IMR-90 (cell line): ENCODE measurements around the gene TRHDE. TPM values are rescaled to one million over a fixed set of nuclear protein-coding genes. Genes with fewer than 3 reads are reported as not detected.

Experiments used
- ATAC-seq: fragments of 200-7000 bp; cut with Tn5 transposase; 2 replicates; pipeline ENCODE4 v1.9.1; 2020; ENCODE audit warnings: low read depth, mild to moderate bottlenecking, moderate library complexity
- BruUV-seq: library from RNA; stranded (reverse); fragments of 400-500 nt; replicated peaks from 2 replicates; lab custom pipeline; 2021; lab: Mats Ljungman, UMichigan
- CTCF ChIA-PET: fragments of 300-600 bp; formaldehyde crosslinking; extraction: SDS; loops from one replicate; lab custom pipeline; 2021; ENCODE audit warnings: antibody characterized with exemption; lab: Yijun Ruan, JAX
- POLR2A ChIA-PET: fragments of 300-600 bp; sonication (Branson Sonifier 250); formaldehyde crosslinking; loops from one replicate; lab custom pipeline; 2022; ENCODE audit warnings: antibody characterized with exemption; ENCODE audit not compliant: unreplicated experiment; lab: Charles Lee
- DNase-seq: peaks from one replicate; pipeline ENCODE4 v3.0.0; 2013
- H2AFZ ChIP-seq: replicated peaks from 2 replicates; pipeline ENCODE3; 2013; ENCODE audit warnings: low read length, mild to moderate bottlenecking; ENCODE audit not compliant: poor library complexity
- H2AK5ac ChIP-seq: 2 replicates; pipeline ENCODE4 v1.6.1; 2013; ENCODE audit warnings: low read depth, low read length, inconsistent platforms
- H2AK9ac ChIP-seq: replicated peaks from 2 replicates; pipeline ENCODE3; 2013; ENCODE audit warnings: mild to moderate bottlenecking, low read depth, low read length, moderate library complexity; ENCODE audit not compliant: poor library complexity
- H2BK120ac ChIP-seq: 2 replicates; pipeline ENCODE4 v1.6.1; 2013; ENCODE audit warnings: low read depth, low read length, inconsistent platforms
- H2BK15ac ChIP-seq: 3 replicates; pipeline ENCODE4 v1.6.1; 2013; ENCODE audit warnings: low read depth, low read length, inconsistent platforms
- H2BK20ac ChIP-seq: 2 replicates; pipeline ENCODE4 v1.6.1; 2013; ENCODE audit warnings: low read depth, mild to moderate bottlenecking, inconsistent platforms, low read length, moderate library complexity
- H2BK5ac ChIP-seq: 2 replicates; pipeline ENCODE4 v1.6.1; 2013; ENCODE audit warnings: mild to moderate bottlenecking, low read depth, low read length, inconsistent platforms; ENCODE audit not compliant: poor library complexity, severe bottlenecking
- H3K14ac ChIP-seq: replicated peaks from 2 replicates; pipeline ENCODE4 v1.6.1; 2013; ENCODE audit warnings: low read depth, low read length, inconsistent platforms
- H3K18ac ChIP-seq: 2 replicates; pipeline ENCODE4 v1.6.1; 2013; ENCODE audit warnings: low read depth, low read length, control low read depth
- H3K23ac ChIP-seq: 2 replicates; pipeline ENCODE4 v1.6.1; 2013; ENCODE audit warnings: low read depth, low read length, inconsistent platforms
- H3K27ac ChIP-seq: 2 replicates; pipeline ENCODE4 v1.5.1; 2013; ENCODE audit warnings: mild to moderate bottlenecking, control low read depth, low read length; ENCODE audit not compliant: insufficient read depth
- H3K27me3 ChIP-seq: 2 replicates; pipeline ENCODE4 v1.6.1; 2013; ENCODE audit warnings: low read length; ENCODE audit not compliant: control insufficient read depth, insufficient read depth
- H3K36me3 ChIP-seq: 2 replicates; pipeline ENCODE4 v1.6.1; 2013; ENCODE audit warnings: low read length, mixed read lengths; ENCODE audit not compliant: control insufficient read depth, insufficient read depth
- H3K4ac ChIP-seq: 2 replicates; pipeline ENCODE4 v1.6.1; 2013; ENCODE audit warnings: low read depth, low read length, inconsistent platforms
- H3K4me1 ChIP-seq: 2 replicates; pipeline ENCODE4 v1.6.1; 2013; ENCODE audit warnings: low read length, mixed read lengths; ENCODE audit not compliant: control insufficient read depth, insufficient read depth
- H3K4me2 ChIP-seq: 2 replicates; pipeline ENCODE4 v1.6.1; 2013; ENCODE audit warnings: low read depth, mild to moderate bottlenecking, control low read depth, low read length, moderate library complexity
- H3K4me3 ChIP-seq: 2 replicates; pipeline ENCODE4 v1.5.1; 2013; ENCODE audit warnings: low read depth, mild to moderate bottlenecking, control low read depth, low read length, moderate library complexity; ENCODE audit not compliant: insufficient read depth
- H3K56ac ChIP-seq: 2 replicates; pipeline ENCODE4 v1.6.1; 2013; ENCODE audit warnings: low read length, inconsistent platforms; ENCODE audit not compliant: insufficient read depth; ENCODE audit errors: extremely low read depth
- H3K79me1 ChIP-seq, 2 experiments: 2 replicates each; pipeline ENCODE4 v1.6.1; 2013; ENCODE audit warnings: low read length in 2 of 2, inconsistent platforms in 1 of 2, low read depth in 1 of 2
- H3K9ac ChIP-seq: 2 replicates; pipeline ENCODE4 v1.6.1; 2013; ENCODE audit warnings: low read depth, low read length, control low read depth
- H3K9me1 ChIP-seq: 2 replicates; pipeline ENCODE4 v1.6.1; 2013; ENCODE audit warnings: low read length, inconsistent platforms; ENCODE audit not compliant: insufficient read depth
- H3K9me3 ChIP-seq: 2 replicates; pipeline ENCODE4 v1.6.1; 2013; ENCODE audit warnings: low read length; ENCODE audit not compliant: control insufficient read depth, insufficient read depth
- H4K20me1 ChIP-seq: 2 replicates; pipeline ENCODE4 v1.6.1; 2013; ENCODE audit warnings: low read length, inconsistent platforms; ENCODE audit not compliant: insufficient read depth
- H4K5ac ChIP-seq: 2 replicates; pipeline ENCODE4 v1.6.1; 2013; ENCODE audit warnings: mild to moderate bottlenecking, low read depth, low read length, control low read depth
- H4K8ac ChIP-seq, 2 experiments: 2 replicates each; pipeline ENCODE4 v1.6.1; 2013; ENCODE audit warnings: low read depth in 2 of 2, low read length in 2 of 2, control low read depth in 1 of 2, inconsistent platforms in 1 of 2
- H4K91ac ChIP-seq: 2 replicates; pipeline ENCODE4 v1.6.1; 2013; ENCODE audit warnings: low read depth, low read length, inconsistent platforms; ENCODE audit not compliant: insufficient read depth
- CEBPB ChIP-seq: IDR thresholded peaks from 2 replicates; pipeline ENCODE4 v1.6.1; 2012; ENCODE audit warnings: low read depth, low read length, improper control_type of control experiment
- CHD1 ChIP-seq: IDR thresholded peaks from 2 replicates; pipeline ENCODE4 v1.6.1; 2012; ENCODE audit warnings: low read depth, low read length, improper control_type of control experiment
- CTCF ChIP-seq: conservative IDR thresholded peaks from 2 replicates; pipeline ENCODE4 v1.5.1; 2012; ENCODE audit warnings: mild to moderate bottlenecking, low read depth, low read length, improper control_type of control experiment
- ELK1 ChIP-seq: fragments of 150-350 bp; IDR thresholded peaks from 2 replicates; pipeline ENCODE4 v1.6.1; 2016; ENCODE audit warnings: low read depth, mild to moderate bottlenecking, low read length, moderate library complexity, borderline replicate concordance
- MAFK ChIP-seq: IDR thresholded peaks from 2 replicates; pipeline ENCODE4 v1.6.1; 2012; ENCODE audit warnings: low read depth, low read length, improper control_type of control experiment
- MAZ ChIP-seq: IDR thresholded peaks from 2 replicates; pipeline ENCODE4 v1.6.1; 2012; ENCODE audit warnings: low read depth, mild to moderate bottlenecking, low read length, improper control_type of control experiment, moderate library complexity, borderline replicate concordance
- MXI1 ChIP-seq: IDR thresholded peaks from 2 replicates; pipeline ENCODE4 v1.6.1; 2012; ENCODE audit warnings: low read depth, mild to moderate bottlenecking, low read length, moderate library complexity, borderline replicate concordance
- NFE2L2 ChIP-seq: fragments of 150-350 bp; IDR thresholded peaks from 2 replicates; pipeline ENCODE4 v1.6.1; 2016; ENCODE audit warnings: low read depth, mild to moderate bottlenecking, low read length
- RCOR1 ChIP-seq: IDR thresholded peaks from 2 replicates; pipeline ENCODE4 v1.6.1; 2012; ENCODE audit warnings: mild to moderate bottlenecking, low read length, improper control_type of control experiment; ENCODE audit not compliant: insufficient replicate concordance
- RFX5 ChIP-seq: IDR thresholded peaks from 2 replicates; pipeline ENCODE4 v1.8.0; 2012; ENCODE audit warnings: low read depth, mild to moderate bottlenecking, low read length, moderate library complexity
- SMC3 ChIP-seq: fragments of 150-350 bp; IDR thresholded peaks from 2 replicates; pipeline ENCODE4 v1.6.1; 2016; ENCODE audit warnings: low read depth, mild to moderate bottlenecking, antibody characterized with exemption, low read length, moderate library complexity
- WGBS, 2 experiments: methylation state at CpG; one replicate each; pipeline versions ENCODE4 v1.1.5 to v1.1.7; 2013; ENCODE audit warnings: missing lambda C conversion rate in 2 of 2; ENCODE audit not compliant: insufficient read length in 1 of 2; ENCODE audit errors: extremely low coverage in 2 of 2; 5-methylcytosine and 5-hydroxymethylcytosine counted together
- dilution Hi-C: fragments of 300-500 bp; cut with HindIII; formaldehyde crosslinking; loops from one replicate; pipeline ENCODE4 v1.14.3; 2018; ENCODE audit warnings: low sequenced_read_pairs; ENCODE audit not compliant: unreplicated experiment
- in situ Hi-C: fragments of 300-500 bp; cut with MboI; formaldehyde crosslinking; loops from 3 replicates; pipeline ENCODE4 v1.14.3; 2019; ENCODE audit warnings: low sequenced_read_pairs, inconsistent platforms, mixed read lengths
- intact Hi-C: fragments of 100-400 bp; cut with micrococcal nuclease; formaldehyde crosslinking; loops from 2 replicates; pipeline ENCODE4 v1.10.0; 2022
- polyA plus RNA-seq, 3 experiments: library from polyadenylated mRNA; depleted of rRNA; stranded (reverse); fragments of >200 nt; gene quantifications; 2 replicates each; pipeline ENCODE4 v1.2.3, GENCODE V29; 2012; ENCODE audit warnings: low replicate concordance in 1 of 3
- total RNA-seq: library from RNA; depleted of rRNA; stranded (reverse); fragments of >200 nt; gene quantifications from 2 replicates; pipeline ENCODE4 v1.2.3, GENCODE V29; 2012

The TRHDE gene
- total and polyA plus RNA-seq, 2 of the 4 experiments (the other 2 are of a cell fraction), result 33.7 to 65.1 TPM

DNA sequence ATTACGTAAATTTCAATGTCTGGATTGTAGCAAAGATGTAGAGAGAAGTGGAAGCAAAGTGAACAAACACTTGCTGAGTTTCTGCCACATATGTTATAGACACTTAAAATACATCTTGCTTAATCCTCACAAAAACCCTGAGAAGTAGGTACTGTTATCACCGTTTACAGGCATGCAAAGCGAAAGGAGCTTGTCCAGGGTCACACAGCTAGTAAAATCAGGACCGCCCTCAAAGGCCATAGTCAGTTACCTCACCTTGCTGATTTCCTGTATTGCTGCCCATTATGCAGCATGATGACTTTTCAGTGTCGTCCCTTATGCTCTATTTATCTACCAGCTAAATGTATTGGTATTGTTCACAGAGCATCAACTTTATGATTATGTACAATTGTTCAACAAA, 39.8 kb downstream of the TRHDE start:
- CTCF ChIA-PET, result no interaction called here
- DNase-seq (no peak), ATAC-seq (no peak)
- H3K27ac ChIP-seq, result no peak overlapping the region
- H3K27me3 ChIP-seq, result no peaks in the 10 kb centered on the region
- in situ Hi-C loops, result no loop called here
- H4K91ac ChIP-seq, result no peak overlapping the region
- no peak overlapping the region for H3K56ac ChIP-seq
- no peak overlapping the region for H3K4ac ChIP-seq
- no peak overlapping the region for H2AK9ac ChIP-seq
- H2BK5ac ChIP-seq, result no peak overlapping the region
- H3K9ac ChIP-seq, result no peak overlapping the region
- H3K14ac ChIP-seq, result no peak overlapping the region
- no peaks in the 10 kb centered on the region for H4K20me1 ChIP-seq
- no peak overlapping the region for H4K8ac ChIP-seq
- no peaks in the 10 kb centered on the region for H3K9me1 ChIP-seq
- no peak overlapping the region for H2BK15ac ChIP-seq
- 0 out of 2 replicates have a peak overlapping the region, but pooled peaks have one; percentile 30 for H3K4me2 ChIP-seq
- no peak overlapping the region for H2BK120ac ChIP-seq
- BruUV-seq, result no TSS peak
- no peak overlapping the region for H3K23ac ChIP-seq
- H2AFZ ChIP-seq, result no peak overlapping the region
- 40% methylated on average over 1 of the region's 5 CpGs; no CpG with 5 or more reads in 1 of the 2 experiments for WGBS, 2 experiments
- no peaks in the 10 kb centered on the region for H3K9me3 ChIP-seq
- H3K4me1 ChIP-seq, result 0 out of 2 replicates have a peak, but pooled peaks cover 2% of the 10 kb centered on the region
- dilution Hi-C loops, result no loop called here
- TF ChIP-seq ELK1, result no peak
- no peak for TF ChIP-seq CHD1
- no peak for TF ChIP-seq RFX5
- no peak for TF ChIP-seq SMC3
- no peak for TF ChIP-seq MAZ
- TF ChIP-seq RCOR1, result no peak
- no peak for TF ChIP-seq CEBPB
- no peak for TF ChIP-seq CTCF
- no peak for TF ChIP-seq MXI1
- TF ChIP-seq NFE2L2, result no peak
- TF ChIP-seq MAFK, result no peak
- POLR2A ChIA-PET, result no interaction called here
- H3K79me1 ChIP-seq, result peaks cover 30 to 42% of the 10 kb centered on the region in 2 experiments
- H3K4me3 ChIP-seq, result no peak overlapping the region
- H2AK5ac ChIP-seq, result no peak overlapping the region
- no peaks in the 10 kb centered on the region for H3K36me3 ChIP-seq
- H4K5ac ChIP-seq, result no peak overlapping the region
- H3K18ac ChIP-seq, result no peak overlapping the region
- intact Hi-C loops, result no loop called here
- no peak overlapping the region for H2BK20ac ChIP-seq
